Raji (cell line): ENCODE data around the gene MARK3.

Source experiments
- POLR2A ChIP-seq: IDR thresholded peaks from 2 replicates; pipeline ENCODE4 v1.6.1; 2011; ENCODE audit warnings: low read depth, low read length, control low read depth; ENCODE audit not compliant: insufficient read depth

The MARK3 gene

GRCh38 chr14:103501041-103501870 lies 116.0 kb downstream of the MARK3 start:
- TF ChIP-seq POLR2A = no peak

- no peak for TF ChIP-seq POLR2A
Measured at GRCh38 chr14:103501921-103502669, 116.9 kb downstream of the MARK3 start.

GRCh38 chr14:103502877-103503276 lies 117.7 kb downstream of the MARK3 start:
- TF ChIP-seq POLR2A = no peak

- no peak for TF ChIP-seq POLR2A
Measured at GRCh38 chr14:103503296-103503695, 118.1 kb downstream of the MARK3 start.

- no peak for TF ChIP-seq POLR2A
Measured at GRCh38 chr14:103504991-103505565, 119.9 kb downstream of the MARK3 start.

GRCh38 chr14:103507751-103508150 lies 122.5 kb downstream of the MARK3 start:
- TF ChIP-seq POLR2A = no peak

GRCh38 chr14:103508521-103509329 lies 123.5 kb downstream of the MARK3 start:
- no peak for TF ChIP-seq POLR2A

- no peak for TF ChIP-seq POLR2A
Measured at GRCh38 chr14:103509864-103510723, 124.9 kb downstream of the MARK3 start.

GRCh38 chr14:103510724-103511693 lies 125.8 kb downstream of the MARK3 start:
- no peak for TF ChIP-seq POLR2A

GRCh38 chr14:103512701-103513611 lies 127.7 kb downstream of the MARK3 start:
- no peak for TF ChIP-seq POLR2A

- TF ChIP-seq POLR2A = no peak
Measured at GRCh38 chr14:103514596-103515421, 129.6 kb downstream of the MARK3 start.
